ENCODE results near the gene USP43. TPM values are rescaled to one million over a fixed set of nuclear protein-coding genes. Genes with fewer than 3 reads are reported as not detected.
"Not testable (repeated sequence)": the region's sequence is repeated elsewhere in the genome, so short reads cannot be mapped to it uniquely, and the experiment has no call there.

USP43 gene
- total RNA-seq, 4 donors from 2014 or later: 3.0 to 5.1 (median 3.9) TPM

DNA sequence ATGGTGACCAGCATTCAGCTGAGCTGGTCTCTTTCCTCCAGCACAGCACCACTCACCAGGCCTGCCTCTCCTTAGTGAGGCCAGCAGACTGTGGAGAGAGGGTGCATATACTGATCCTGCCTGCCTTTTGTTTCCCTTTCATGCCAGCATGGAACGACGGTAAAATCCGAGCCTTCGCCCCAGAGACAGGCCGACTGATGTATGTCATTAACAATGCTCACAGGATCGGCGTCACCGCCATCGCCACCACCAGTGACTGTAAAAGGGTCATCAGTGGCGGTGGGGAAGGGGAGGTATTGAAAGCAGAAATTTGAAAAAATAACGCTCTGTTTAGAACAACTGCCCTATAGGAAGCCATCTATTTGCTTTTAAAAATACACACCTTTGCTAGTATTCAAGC lies 12.6 kb upstream of the USP43 start:
- H3K27ac ChIP-seq: no peak overlapping the region
- H3K27me3 ChIP-seq: no peaks in the 10 kb centered on the region
- no peaks in the 10 kb centered on the region for H3K9me3 ChIP-seq
- no peak overlapping the region for H3K4me3 ChIP-seq (replicated peaks in 1 of 3)
- H3K4me1 ChIP-seq: no peaks in the 10 kb centered on the region
- TF ChIP-seq POLR2A (IDR thresholded peaks at IDR 0.05): no peak
- no peak for TF ChIP-seq CTCF (IDR thresholded peaks at IDR 0.05)
- 95 to 96% methylated on average over 11 of the region's 11 CpGs for WGBS, 2 donors
- no peak for DNase-seq
- intact Hi-C loops (cut with DNase I): no loop called here
- no peaks in the 10 kb centered on the region for H3K36me3 ChIP-seq

DNA sequence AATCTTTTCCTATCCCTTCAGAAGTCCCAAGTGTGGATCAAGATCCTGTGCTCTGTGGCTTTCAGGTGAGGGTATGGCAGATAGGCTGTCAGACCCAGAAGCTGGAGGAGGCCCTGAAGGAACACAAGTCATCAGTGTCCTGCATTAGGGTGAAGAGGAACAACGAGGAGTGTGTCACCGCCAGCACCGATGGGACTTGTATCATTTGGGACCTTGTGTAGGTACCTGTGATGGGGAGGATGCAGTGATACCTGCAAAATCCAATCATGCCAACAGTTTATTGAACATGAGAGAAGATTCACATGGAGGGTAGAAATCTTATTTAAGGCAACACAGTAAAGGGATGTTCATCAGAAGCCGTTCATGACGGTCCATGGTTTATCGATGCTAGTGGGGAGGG lies 10.0 kb upstream of the USP43 start:
- Histone ChIP-seq H3K4me1 (no peaks in the 10 kb centered on the region), H3K9me3 (no peaks in the 10 kb centered on the region), H3K27ac (no peak overlapping the region), H3K4me3 (replicated peaks in 1 of 3) (no peak overlapping the region), H3K27me3 (no peaks in the 10 kb centered on the region), H3K36me3 (no peaks in the 10 kb centered on the region)
- TF ChIP-seq POLR2A (IDR thresholded peaks at IDR 0.05) (no peak), CTCF (IDR thresholded peaks at IDR 0.05) (no peak)
- 89 to 97% methylated on average over 6 of the region's 6 CpGs for WGBS, 2 donors
- no peak for DNase-seq
- intact Hi-C loops (cut with DNase I): no loop called here

DNA sequence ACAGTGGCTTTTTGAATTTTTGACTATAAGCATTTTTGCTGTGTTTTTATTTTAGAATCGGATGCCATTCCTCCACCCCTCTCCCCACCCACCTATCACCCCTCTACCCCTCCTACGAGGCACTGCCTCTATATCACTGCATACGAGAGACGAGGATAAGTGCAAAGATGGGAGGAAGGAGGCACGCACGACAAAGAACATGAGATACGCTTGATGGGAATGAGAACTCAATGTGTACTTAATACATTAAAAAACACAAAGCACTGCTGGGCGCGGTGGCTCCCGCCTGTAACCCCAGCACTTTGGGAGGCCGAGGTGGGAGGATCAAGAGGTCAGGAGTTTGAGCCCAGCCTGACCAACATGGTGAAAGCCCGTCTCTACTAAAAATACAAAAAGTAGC lies 8.8 kb upstream of the USP43 start:
- no peak for DNase-seq
- H3K4me3 ChIP-seq (replicated peaks in 1 of 3): no peak overlapping the region
- no peaks in the 10 kb centered on the region for H3K36me3 ChIP-seq
- H3K9me3 ChIP-seq: no peaks in the 10 kb centered on the region
- intact Hi-C loops (cut with DNase I): no loop called here
- no peaks in the 10 kb centered on the region for H3K4me1 ChIP-seq
- H3K27ac ChIP-seq: no peak overlapping the region
- 85 to 90% methylated on average over 12 of the region's 12 CpGs for WGBS, 2 donors
- no peaks in the 10 kb centered on the region for H3K27me3 ChIP-seq
- TF ChIP-seq CTCF (IDR thresholded peaks at IDR 0.05) (no peak), POLR2A (IDR thresholded peaks at IDR 0.05) (no peak)

DNA sequence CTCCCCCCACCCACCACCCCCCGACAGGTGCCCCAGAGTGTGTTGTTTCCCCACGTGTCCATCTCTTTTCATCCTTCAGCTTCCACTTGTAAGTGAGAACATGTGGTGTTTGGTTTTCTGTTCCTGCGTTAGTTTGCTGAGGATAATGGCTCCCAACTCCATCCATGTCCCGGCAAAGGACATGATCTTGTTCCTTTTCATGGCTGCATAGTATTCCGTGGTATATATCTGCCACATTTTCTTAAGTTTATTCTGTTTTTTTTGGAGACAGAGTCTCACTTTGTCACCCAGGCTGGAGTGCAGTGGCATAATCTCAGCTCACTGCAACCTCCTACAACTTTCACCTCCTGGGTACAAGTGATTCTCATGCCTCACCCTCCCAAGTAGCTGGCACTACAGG lies 4.9 kb upstream of the USP43 start:
- H3K36me3 ChIP-seq; H3K27ac ChIP-seq; intact Hi-C loops (cut with DNase I); DNase-seq; H3K4me3 ChIP-seq (replicated peaks in 1 of 3); H3K9me3 ChIP-seq; H3K4me1 ChIP-seq; H3K27me3 ChIP-seq: not testable (repeated sequence)
- WGBS, 2 donors: 91 to 97% methylated on average over 5 of the region's 5 CpGs

DNA sequence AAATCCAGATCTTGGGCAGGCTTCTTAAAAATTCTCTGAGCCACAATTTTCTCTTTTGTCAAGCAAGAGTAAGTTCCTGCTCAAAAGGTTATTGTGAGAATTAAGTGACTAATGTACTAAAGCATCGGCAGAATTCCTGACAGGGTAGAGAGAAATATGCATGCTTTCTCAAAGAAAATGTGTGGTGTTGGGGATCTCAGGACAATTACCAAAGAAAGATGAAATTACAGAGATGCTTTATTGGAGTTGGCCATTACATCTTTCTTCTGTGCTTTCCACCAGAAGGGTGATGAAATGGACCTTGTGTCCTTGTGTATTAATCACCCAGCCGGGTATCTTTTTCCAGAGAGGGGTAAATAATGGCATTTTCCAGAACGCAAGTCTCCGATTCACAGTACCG lies 1.7 kb upstream of the USP43 start:
- no peak for DNase-seq
- no peak for TF ChIP-seq POLR2A (IDR thresholded peaks at IDR 0.05)
- TF ChIP-seq CTCF (IDR thresholded peaks at IDR 0.05): no peak
- H3K9me3 ChIP-seq: no peaks in the 10 kb centered on the region
- H3K4me3 ChIP-seq (replicated peaks in 1 of 3): no peak overlapping the region
- H3K4me1 ChIP-seq: peaks cover 0 to 3% of the 10 kb centered on the region in 2 donors
- no peaks in the 10 kb centered on the region for H3K36me3 ChIP-seq
- H3K27me3 ChIP-seq: no peaks in the 10 kb centered on the region
- no peak overlapping the region for H3K27ac ChIP-seq
- intact Hi-C loops (cut with DNase I): no loop called here
- WGBS, 2 donors: 91 to 95% methylated on average over 5 of the region's 5 CpGs

All from thyroid gland (tissue), 4 donors.